ENCODE data around the gene ATP13A5. TPM values are rescaled to one million over a fixed set of nuclear protein-coding genes. Genes with fewer than 3 reads are reported as not detected.
A peak's percentile ranks its signal among the peaks of the same experiment; 100 is the strongest.

Gene ATP13A5
- total and polyA plus RNA-seq, 2 experiments from 2014 or later, result not detected

- Histone ChIP-seq H4K20me1 (replicated peaks; ENCODE audit: insufficient read depth) (no peaks in the 10 kb centered on the region), H3K4me1 (ENCODE audit: insufficient read depth) (peaks cover 30% of the 10 kb centered on the region), H3F3A (replicated peaks; ENCODE audit: low read depth) (no peaks in the 10 kb centered on the region), H2AFZ (peak overlapping the region; percentile 44; the same call in 1 of the 2 replicates), H3K27me3 (ENCODE audit: insufficient read depth) (no peaks in the 10 kb centered on the region), H3K27ac (ENCODE audit: low read depth) (no peak overlapping the region), H3K36me3 (ENCODE audit: insufficient read depth) (no peaks in the 10 kb centered on the region), H3K4me3 (no peak overlapping the region), H3K79me2 (replicated peaks; ENCODE audit: insufficient read depth) (no peaks in the 10 kb centered on the region), H3K9me2 (ENCODE audit: insufficient read depth) (peaks cover 20% of the 10 kb centered on the region), H3K4me2 (peak overlapping the region; percentile 2)
- TF ChIP-seq CREB1 (CRISPR knock-in tag; IDR thresholded peaks at IDR 0.05; ENCODE audit: low read depth) (no peak), ZNF114 (CRISPR knock-in tag; IDR thresholded peaks at IDR 0.05) (no peak), EZH2 (IDR thresholded peaks at IDR 0.05; ENCODE audit: low read depth, unreplicated experiment) (no peak), ZNF331 (CRISPR knock-in tag; IDR thresholded peaks at IDR 0.05; ENCODE audit: low read depth) (no peak), POLR2AphosphoS5 (IDR thresholded peaks at IDR 0.05; ENCODE audit: low read depth) (no peak), ETS1 (IDR thresholded peaks at IDR 0.05) (no peak), EZH2phosphoT487 (IDR thresholded peaks at IDR 0.05; ENCODE audit: unreplicated experiment) (no peak)
- ATAC-seq (no peak), DNase-seq (ENCODE audit: low spot score) (no peak)
- Mint-ChIP-seq H3K27me3 (ENCODE audit: insufficient read depth, low read depth, poor library complexity) (no peaks in the 10 kb centered on the region), H3K9me3 (peaks cover 8% of the 10 kb centered on the region; the same call in 2 of the 3 replicates), H3K4me1 (peaks cover 36% of the 10 kb centered on the region), H3K27ac (0 out of 2 replicates have a peak overlapping the region, but pooled peaks have one; percentile 45), H3K36me3 (ENCODE audit: low read depth) (peaks cover 3% of the 10 kb centered on the region; the same call in 1 of the 3 replicates), H3K4me3 (no peak overlapping the region)
Measured at GRCh38 chr3:193388361-193388760, 9.8 kb upstream of the ATP13A5 start.

GRCh38 chr3:193387596-193387995 lies 9.0 kb upstream of the ATP13A5 start:
- Mint-ChIP-seq H3K9me3 (peaks cover 8% of the 10 kb centered on the region; the same call in 2 of the 3 replicates), H3K4me1 (peaks cover 36% of the 10 kb centered on the region), H3K27ac (no peak overlapping the region), H3K4me3 (no peak overlapping the region), H3K27me3 (ENCODE audit: insufficient read depth, low read depth, poor library complexity) (no peaks in the 10 kb centered on the region), H3K36me3 (ENCODE audit: low read depth) (peaks cover 3% of the 10 kb centered on the region; the same call in 1 of the 3 replicates)
- no peak for TF ChIP-seq CTCF (conservative IDR thresholded peaks at IDR 0.05; ENCODE audit: low read depth in 2 of 2)
- ATAC-seq (no peak), DNase-seq (ENCODE audit: low spot score) (no peak)
- Histone ChIP-seq H3K79me2 (replicated peaks; ENCODE audit: insufficient read depth) (no peaks in the 10 kb centered on the region), H3K4me2 (peak overlapping the region; percentile 8; the same call in 1 of the 2 replicates), H3K9me2 (ENCODE audit: insufficient read depth) (peaks cover 20% of the 10 kb centered on the region), H4K20me1 (replicated peaks; ENCODE audit: insufficient read depth) (no peaks in the 10 kb centered on the region), H3K4me1 (ENCODE audit: insufficient read depth) (peaks cover 30% of the 10 kb centered on the region), H2AFZ (no peak overlapping the region; the same call in 1 of the 2 replicates), H3F3A (replicated peaks; ENCODE audit: low read depth) (no peaks in the 10 kb centered on the region), H3K36me3 (ENCODE audit: insufficient read depth) (no peaks in the 10 kb centered on the region), H3K27ac (ENCODE audit: low read depth) (no peak overlapping the region), H3K27me3 (ENCODE audit: insufficient read depth) (no peaks in the 10 kb centered on the region), H3K4me3 (no peak overlapping the region)
